T-helper 1 cell (primary cell): ENCODE data around the gene ATP10B.
"Not testable (repeated sequence)": the region's sequence is repeated elsewhere in the genome, so short reads cannot be mapped to it uniquely, and the experiment has no call there.

ENCODE experiments used
- DNase-seq, 5 donors: peaks; one replicate each; pipeline ENCODE4 v3.0.0-alpha.2; 2012 to 2020
- total RNA-seq, 4 donors: gene quantifications; one replicate each; lab custom pipeline; 2026; lab: John Stamatoyannopoulos, UW

The ATP10B gene, protein sequence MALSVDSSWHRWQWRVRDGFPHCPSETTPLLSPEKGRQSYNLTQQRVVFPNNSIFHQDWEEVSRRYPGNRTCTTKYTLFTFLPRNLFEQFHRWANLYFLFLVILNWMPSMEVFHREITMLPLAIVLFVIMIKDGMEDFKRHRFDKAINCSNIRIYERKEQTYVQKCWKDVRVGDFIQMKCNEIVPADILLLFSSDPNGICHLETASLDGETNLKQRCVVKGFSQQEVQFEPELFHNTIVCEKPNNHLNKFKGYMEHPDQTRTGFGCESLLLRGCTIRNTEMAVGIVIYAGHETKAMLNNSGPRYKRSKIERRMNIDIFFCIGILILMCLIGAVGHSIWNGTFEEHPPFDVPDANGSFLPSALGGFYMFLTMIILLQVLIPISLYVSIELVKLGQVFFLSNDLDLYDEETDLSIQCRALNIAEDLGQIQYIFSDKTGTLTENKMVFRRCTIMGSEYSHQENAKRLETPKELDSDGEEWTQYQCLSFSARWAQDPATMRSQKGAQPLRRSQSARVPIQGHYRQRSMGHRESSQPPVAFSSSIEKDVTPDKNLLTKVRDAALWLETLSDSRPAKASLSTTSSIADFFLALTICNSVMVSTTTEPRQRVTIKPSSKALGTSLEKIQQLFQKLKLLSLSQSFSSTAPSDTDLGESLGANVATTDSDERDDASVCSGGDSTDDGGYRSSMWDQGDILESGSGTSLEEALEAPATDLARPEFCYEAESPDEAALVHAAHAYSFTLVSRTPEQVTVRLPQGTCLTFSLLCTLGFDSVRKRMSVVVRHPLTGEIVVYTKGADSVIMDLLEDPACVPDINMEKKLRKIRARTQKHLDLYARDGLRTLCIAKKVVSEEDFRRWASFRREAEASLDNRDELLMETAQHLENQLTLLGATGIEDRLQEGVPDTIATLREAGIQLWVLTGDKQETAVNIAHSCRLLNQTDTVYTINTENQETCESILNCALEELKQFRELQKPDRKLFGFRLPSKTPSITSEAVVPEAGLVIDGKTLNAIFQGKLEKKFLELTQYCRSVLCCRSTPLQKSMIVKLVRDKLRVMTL (N-terminal part only)
- 0 reads per million in 4 donors for total RNA-seq

DNA sequence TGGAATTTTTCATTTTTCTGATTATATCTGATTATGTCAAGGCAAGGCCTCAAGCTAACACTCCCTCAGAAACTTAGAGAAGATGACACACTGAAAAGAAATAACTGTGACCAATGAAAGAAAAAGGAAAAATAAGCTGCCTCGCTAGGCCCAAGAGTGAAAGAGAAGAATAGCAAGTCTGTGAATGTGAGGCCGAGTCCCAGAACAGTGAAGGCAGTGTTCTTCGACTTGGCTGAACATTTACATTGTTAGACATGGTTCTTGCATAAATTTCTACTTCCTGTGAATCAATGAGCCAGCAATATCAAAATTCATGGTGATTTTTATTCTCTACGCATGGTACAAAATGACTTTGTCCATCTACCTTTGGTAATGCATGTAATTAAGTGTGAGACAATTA lies at the start of gene ATP10B:
Gene ATP10B, minus strand, starts transcription at position 163 of the 400 bp plus-strand sequence. CDS start 164,137 bp downstream, outside the sequence.
- no peak for DNase-seq

DNA sequence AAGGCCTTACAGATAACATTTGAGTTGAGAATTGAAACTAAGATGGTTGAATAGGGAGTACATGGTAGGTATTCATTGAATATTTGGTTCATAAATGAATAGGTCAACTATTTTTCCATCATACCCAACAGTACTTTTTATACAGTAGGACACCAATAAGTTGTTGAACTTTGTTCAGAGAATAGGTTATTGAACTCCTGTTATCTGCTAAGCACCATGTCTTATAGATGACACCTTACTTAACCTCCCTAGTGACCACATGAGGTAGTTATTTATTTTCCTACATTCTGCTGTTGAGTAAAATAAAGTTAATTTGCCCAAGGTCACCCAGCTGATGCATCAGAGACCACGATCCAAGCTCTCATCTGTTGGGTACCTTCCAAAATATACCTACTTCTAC lies 49.6 kb upstream of the ATP10B start:
- DNase-seq = no peak

DNA sequence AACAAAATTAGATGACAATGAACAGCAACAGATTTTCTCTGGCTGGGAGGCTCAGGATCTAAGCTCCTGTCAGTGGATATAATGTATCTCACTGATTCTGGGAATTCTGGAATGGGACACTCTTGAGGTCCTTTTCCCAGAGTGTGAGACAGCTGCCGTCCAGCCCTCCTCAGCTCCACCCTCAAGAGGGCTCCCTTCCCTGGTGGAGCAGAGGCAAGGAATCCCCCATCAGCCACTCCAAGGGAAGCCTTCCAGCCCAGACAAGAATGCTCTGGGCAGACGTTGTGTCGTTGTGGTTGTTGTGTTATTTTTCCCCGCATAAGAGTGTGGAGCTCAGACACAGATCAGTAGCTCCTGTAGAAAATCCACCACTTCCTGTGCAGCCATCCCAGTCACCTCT lies 47.7 kb upstream of the ATP10B start:
- no peak for DNase-seq

DNA sequence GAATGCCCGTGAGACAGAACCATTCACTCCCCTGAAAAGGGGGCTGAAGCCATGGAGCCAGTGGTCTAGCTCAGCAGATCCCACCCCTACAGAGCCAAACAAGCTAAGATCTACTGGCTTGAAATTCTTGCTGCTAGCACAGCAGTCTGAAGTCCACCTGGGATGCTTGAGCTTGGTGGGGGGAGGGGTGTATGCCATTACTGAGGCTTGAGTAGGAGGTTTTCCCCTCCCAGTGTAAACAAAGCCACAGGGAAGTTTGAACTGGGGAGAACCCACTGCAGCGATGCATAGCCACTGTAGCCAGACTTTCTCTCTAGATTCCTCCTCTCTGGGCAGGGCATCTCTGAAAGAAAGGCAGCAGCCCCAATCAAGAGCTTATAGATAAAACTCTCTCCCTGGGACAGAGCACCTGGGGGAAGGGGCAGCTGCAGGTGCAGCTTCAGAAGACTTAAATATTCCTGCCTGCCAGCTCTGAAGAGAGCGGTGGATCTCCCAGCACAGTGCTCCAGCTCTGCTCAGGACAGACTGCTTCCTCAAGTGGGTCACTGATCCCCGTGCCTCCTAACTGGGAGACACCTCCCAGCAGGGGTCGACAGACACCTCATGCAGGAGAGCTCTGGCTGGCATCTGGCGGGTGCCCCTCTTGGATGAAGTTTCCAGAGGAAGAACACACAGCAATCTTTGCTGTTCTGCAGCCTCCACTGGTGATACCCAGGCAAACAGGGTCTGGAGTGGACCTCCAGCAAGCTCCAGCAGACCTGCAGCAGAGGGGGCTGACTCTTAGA lies 41.4 kb upstream of the ATP10B start:
- not testable (repeated sequence) for DNase-seq

DNA sequence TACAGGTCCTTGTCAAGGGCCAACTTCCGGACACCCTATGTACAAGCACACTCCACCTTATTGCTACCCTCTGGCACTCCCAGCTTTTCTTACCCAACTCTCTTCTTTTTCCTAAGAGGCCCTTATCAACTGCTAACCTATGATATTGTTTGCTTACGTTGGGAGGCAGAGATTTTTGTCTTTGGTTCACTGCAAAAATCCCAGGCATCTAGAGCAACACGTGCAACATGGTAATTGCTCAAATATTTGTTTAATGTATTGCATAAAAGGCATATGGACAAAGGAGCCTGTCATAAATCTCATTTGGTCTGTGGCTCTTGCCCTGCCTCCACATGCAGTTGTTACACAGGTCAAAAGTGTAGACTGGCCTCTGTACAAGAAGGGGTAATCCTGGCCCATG lies 35.8 kb upstream of the ATP10B start:
- DNase-seq = no peak

DNA sequence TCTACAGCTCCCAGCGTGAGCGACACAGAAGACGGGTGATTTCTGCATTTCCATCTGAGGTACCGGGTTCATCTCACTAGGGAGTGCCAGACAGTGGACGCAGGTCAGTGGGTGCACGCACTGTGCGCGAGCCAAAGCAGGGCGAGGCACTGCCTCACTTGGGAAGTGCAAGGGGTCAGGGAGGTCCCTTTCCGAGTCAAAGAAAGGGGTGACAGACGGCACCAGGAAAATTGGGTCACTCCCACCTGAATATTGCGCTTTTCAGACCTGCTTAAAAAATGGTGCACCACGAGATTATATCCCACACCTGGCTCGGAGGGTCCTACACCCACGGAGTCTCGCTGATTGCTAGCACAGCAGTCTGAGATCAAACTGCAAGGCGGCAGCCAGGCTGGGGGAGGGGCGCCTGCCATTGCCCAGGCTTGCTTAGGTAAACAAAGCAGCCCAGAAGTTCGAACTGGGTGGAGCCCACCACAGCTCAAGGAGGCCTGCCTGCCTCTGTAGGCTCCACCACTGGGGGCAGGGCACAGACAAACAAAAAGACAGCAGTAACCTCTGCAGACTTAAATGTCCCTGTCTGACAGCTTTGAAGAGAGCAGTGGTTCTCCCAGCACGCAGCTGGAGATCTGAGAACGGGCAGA lies 21.7 kb upstream of the ATP10B start:
- not testable (repeated sequence) for DNase-seq

DNA sequence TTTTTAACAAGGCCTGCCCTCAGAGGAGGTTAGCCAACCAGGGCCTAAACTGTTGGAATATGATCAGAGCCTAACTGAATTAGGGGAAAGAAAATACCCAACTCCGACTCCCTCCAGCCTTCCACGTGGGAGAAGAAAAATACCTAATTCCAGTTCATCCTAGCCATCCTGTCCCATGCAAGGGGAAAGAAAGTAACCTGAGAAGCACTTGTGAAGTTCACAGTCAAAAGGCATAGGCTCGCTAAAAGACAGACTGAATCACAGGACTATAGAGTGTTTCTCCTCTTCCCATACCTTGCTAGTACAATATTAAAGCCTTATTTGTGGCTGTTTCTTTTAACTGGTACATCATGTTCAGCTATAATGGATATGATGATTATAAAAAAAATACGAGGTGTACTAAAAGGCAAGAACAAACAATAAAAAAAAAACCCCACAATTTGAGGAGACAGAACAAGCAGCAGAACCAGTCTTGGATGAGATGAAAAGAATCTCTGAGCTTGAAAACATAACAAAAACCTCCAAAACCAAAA lies 18.0 kb upstream of the ATP10B start:
- DNase-seq = no peak

DNA sequence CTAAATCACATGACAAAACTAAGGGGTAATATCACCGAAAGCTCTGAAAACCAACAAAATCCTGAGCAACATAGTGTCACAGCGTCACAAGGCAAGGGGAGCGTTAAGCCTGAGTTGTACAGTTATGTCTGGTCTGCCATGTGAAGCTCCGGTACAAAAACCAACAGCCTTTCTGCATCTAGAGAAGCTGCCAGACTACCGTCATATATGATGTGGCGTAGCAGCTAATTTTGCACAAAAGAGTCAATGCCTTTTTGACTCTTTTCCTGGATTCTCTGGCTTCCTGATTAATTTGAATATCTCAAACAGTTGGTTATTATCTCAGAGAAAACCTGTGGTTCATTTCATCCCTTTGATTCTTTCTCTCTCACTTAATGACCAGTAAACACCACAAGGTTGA lies 16.0 kb upstream of the ATP10B start:
- DNase-seq = no peak

DNA sequence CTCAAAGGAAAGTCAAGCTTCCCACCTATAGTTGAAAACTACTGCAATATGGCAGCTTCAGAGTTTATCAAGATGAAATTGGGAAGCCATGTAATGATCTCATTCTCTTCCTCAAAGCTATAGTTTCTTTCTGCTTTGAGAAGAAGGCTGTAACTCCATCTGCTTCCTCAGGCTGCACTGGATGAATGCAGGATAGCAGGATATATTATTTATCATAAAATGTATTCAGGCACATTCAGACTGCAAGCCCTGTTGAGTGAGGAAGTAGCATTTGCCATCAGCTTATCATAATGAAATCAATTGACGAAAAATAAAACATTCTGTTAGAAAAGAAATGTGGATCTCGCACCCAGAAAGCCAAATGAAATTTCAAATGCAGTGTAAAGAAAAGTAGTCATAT lies 560 bp downstream of the ATP10B start:
- DNase-seq = no peak

DNA sequence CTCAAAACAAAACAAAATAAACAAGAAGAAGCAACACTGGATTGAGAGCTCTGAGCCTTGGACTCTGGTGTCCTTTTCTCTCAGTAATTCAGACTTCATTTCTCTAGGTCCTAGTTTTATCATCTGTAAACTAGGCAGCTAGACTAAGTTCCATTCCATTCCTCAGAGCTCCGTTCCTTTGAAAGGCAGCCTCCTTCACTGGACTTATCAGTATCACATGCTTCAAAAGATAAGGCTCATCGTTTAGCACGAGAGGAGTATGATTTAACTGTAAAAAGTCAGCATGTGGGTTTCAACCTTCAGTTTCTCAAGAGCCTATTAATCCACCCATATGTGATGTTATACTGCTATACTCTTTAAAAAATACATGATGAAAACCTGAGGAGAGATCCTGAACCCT lies 1.6 kb downstream of the ATP10B start:
- no peak for DNase-seq

DNA sequence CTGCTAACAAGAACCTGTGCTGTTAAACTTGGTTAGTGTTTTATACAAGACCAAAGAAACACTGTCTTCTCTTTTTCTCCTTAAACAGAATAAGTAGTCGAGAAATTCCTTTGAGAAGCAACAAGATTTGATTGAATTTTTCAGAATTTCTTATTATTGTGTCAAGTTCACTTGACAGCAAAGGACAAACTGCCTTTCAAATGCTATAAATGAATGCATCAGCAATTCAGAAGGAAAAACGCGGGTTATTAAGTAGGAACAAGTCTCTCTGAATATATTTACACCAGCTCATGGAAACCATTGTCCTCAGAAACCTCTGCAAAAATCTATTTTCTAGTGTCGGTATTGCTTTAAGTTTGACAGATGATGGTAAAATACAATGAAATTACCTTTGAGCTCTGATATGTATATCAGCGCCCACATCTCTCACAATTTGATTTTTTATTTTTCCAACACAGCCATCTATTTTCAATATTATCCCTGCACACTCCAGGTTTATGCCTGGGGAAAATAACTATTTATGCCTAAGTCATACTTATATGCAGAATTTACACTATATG lies 4.4 kb downstream of the ATP10B start:
- DNase-seq = no peak

DNA sequence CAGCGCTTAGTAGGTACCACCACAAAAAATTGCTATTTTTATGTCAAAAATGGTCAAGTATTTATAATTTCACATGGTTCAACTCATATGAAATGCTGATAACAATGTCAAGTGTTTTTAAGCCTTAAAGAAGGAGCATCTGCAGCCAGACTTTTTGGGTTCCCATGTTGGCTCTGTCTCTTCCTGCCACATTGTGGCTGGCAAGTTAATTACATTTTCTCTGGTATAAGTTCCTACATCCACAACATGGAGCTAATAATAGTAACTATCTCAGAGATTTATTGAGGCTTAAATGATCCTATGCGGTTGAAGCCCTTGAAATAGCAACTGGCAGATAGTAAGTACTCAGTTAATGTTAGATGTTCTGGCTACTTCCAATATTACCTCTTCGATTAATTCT lies 5.4 kb downstream of the ATP10B start:
- DNase-seq = no peak

DNA sequence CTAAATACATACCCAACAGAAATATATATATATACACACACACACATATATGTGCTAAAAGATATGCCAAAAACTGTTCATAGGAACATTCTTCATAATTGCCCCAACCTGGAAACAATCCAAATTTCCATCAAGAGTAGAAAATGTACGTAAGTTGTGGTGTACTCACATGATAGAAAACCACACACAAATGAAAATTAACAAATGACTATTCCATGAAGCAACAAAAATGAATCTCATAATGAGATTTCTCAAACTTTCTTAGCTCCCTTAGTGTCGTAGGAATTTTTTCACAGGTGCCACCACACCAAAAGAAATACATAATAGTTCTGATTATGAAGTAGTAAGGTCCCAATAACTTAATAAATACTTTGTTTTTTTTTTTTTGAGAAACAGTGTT lies 7.8 kb downstream of the ATP10B start:
- DNase-seq = no peak

DNA sequence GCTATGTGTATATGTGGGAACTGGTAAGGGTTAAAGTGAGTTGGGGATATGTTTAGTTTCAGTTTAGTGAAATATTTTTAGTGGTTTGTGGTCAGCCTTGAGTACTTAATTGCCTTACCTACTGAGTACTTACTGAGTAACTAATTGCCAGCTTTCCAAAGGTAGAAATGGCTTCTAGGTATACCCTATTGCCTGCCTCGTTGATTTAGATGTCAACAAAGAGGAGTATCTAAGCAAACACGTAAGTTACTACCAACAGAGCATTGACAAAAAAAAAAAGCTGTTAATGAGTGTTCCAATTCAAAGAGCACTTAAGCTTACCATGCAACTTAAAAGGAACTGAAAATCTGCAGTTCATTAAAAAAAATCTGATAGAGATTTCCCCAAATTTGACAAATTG lies 8.8 kb downstream of the ATP10B start:
- peak in 1 of 5 donors; percentile 4 for DNase-seq

DNA sequence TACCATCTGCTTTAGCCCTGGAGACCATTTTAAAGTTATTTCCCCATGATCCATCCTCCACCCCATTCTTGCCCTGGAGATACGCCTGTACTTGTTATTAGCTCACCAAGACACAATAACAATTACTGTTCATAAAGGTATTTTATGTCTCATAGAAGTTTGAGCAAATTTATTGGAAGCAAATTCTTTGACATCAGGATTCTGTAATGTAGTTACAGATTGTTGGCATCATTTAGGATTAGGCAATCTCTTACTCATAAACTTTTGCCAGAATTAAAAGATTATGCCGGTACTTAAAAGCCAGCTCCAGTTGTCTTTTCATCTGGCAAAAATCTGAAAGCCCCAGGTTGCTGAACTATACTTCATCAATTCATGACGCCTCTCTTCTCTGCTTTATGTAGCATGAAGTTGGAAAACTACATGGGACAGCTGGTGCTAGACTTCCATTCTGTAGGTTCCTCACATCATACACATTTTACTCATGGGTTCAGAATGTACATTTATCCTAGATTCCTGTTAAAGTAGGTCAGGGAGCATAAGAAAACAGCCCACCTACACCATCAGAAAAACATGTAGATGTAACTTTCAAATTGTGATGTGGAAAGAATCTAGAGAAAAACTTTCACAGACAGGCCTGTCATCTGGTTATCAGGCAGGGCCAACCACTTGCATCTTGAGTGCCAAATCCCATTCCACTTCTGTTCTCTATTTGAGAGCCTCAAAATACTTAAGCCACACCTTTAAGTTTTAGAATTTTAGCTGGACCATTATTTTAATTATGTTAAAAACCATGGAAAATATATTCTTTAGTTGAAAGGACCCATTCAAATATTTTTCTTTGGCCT lies 14.0 kb downstream of the ATP10B start:
- DNase-seq = no peak

DNA sequence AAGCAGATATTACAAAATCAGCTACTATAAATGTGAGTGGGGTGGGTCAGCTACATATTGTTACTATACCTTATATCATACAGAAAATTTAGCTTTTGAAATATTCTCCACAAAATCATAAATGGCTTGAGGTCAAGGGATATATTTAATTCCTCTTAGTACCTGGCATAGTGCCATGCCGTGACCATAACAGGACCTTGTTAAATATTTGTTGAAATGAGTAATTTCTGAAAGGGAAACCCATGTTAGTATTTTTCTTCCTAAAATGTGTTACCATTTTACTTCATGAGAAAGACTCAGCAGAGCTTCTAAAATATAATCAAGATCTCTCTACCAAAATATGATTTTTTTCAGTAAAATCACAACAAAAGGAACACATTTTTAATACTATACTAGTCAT lies 14.8 kb downstream of the ATP10B start:
- no peak for DNase-seq

DNA sequence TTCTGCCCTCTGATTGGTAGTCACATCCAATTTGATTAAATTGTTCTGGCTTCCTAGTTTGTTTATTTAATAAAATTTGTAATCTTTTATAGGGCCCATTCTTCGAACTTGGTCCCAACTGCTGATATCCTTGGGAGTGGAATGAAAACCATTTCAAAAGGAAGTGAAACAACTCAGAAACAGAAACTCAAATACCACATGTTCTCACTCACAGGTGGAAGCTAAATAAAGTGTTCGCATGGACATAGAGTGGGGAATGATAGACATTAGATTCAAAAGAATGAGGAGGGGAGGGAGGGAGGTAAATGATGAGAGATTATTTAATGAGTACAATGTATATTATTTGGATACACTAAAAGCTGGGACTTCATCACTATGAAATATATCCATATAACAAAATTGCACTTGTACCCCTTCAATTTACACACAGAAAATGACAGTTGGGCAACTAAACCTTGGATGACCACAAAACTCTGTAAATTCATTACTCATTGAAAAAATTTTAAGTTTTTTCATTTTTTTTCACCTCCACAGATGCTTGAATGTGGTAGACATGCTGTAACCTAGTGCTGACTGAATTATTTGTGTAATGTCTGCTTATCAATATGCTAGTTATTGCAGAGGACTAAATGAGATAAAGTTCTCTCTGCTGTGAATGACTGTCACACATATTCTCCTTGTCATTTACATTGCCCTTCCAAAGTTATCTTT lies 16.0 kb downstream of the ATP10B start:
- no peak for DNase-seq

DNA sequence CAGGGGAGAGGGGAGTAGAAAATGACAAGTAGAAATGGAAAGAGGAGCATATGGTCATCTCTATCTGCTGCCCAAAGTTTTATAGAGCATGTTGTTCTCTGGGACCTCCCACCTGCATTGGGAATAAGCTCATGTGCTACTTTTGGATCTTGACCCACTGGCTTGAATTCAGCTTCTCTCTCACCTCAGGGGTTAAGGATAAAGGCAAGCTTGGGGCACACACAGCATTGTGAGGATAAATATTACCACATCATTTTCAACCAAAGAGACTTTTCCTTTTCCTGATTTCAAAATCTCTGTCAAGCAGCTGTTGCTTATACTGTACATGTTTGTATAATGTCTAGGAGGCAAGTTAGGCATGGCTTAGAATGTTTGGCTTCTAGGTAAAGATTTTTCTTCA lies 16.6 kb downstream of the ATP10B start:
- no peak for DNase-seq

DNA sequence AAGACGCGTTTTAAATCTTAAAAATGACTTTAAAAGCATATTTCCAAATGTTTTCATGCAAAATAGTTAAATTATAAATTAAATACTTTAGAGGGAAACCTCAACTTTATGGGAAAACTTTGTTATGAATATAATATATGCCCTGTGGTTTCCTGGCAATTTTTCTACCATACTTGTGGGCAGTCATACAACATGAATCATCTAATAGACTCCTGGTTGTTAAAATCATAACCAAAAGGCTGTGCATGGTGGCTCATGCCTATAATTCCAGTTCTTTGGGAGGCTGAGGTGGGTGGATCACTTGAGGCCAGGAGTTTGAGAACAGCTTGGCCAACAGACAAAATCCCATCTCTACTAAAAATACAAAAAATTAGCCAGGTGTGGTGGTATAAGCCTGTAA lies 18.2 kb downstream of the ATP10B start:
- DNase-seq = no peak

DNA sequence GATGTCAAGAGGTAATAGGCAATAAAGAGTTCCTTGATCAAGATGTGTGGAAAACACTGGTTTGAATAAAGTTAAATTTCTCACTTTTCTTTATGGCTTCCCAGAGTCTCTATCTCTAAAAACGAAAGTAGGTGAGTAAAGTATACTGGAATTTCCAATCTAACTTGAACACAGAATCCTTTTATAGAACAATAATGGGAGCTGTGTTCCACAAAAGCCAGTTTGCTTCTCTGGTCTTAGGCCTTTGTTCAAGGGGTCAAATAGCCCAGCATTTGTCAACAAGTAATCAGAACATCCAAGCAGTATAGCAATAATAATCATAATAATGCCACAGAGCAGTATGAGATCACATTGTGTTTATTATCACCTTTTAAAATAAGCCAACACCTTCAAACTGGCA lies 20.2 kb downstream of the ATP10B start:
- DNase-seq = no peak
